ENCODE results near the gene PAX3. TPM values are rescaled to one million over a fixed set of nuclear protein-coding genes. Genes with fewer than 3 reads are reported as not detected.

The PAX3 gene
- total RNA-seq, 1 experiment from 2014 or later = not detected

- H3K27me3 Mint-ChIP-seq (ENCODE audit: low read depth) = no peaks in the 10 kb centered on the region; the same call in 1 of the 2 replicates
- no peak overlapping the region for H3K4me3 Mint-ChIP-seq
- no peaks in the 10 kb centered on the region for H3K4me1 Mint-ChIP-seq
- no peak overlapping the region for H3K27ac Mint-ChIP-seq
- no peak for DNase-seq (ENCODE audit: low spot score)
- ChIA-PET CTCF (no interaction called here), POLR2A (no interaction called here)
- no peak for ATAC-seq
- TF ChIP-seq JAZF1 (CRISPR knock-in tag; IDR thresholded peaks at IDR 0.05) (no peak), ZBTB43 (CRISPR knock-in tag; IDR thresholded peaks at IDR 0.05) (no peak), ZNF423 (CRISPR knock-in tag; IDR thresholded peaks at IDR 0.05) (no peak), ELF4 (CRISPR knock-in tag; IDR thresholded peaks at IDR 0.05; ENCODE audit: low read depth) (no peak)
- TF ChIP-seq, protein P1, sequence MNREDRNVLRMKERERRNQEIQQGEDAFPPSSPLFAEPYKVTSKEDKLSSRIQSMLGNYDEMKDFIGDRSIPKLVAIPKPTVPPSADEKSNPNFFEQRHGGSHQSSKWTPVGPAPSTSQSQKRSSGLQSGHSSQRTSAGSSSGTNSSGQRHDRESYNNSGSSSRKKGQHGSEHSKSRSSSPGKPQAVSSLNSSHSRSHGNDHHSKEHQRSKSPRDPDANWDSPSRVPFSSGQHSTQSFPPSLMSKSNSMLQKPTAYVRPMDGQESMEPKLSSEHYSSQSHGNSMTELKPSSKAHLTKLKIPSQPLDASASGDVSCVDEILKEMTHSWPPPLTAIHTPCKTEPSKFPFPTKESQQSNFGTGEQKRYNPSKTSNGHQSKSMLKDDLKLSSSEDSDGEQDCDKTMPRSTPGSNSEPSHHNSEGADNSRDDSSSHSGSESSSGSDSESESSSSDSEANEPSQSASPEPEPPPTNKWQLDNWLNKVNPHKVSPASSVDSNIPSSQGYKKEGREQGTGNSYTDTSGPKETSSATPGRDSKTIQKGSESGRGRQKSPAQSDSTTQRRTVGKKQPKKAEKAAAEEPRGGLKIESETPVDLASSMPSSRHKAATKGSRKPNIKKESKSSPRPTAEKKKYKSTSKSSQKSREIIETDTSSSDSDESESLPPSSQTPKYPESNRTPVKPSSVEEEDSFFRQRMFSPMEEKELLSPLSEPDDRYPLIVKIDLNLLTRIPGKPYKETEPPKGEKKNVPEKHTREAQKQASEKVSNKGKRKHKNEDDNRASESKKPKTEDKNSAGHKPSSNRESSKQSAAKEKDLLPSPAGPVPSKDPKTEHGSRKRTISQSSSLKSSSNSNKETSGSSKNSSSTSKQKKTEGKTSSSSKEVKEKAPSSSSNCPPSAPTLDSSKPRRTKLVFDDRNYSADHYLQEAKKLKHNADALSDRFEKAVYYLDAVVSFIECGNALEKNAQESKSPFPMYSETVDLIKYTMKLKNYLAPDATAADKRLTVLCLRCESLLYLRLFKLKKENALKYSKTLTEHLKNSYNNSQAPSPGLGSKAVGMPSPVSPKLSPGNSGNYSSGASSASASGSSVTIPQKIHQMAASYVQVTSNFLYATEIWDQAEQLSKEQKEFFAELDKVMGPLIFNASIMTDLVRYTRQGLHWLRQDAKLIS (CRISPR knock-in tag; IDR thresholded peaks at IDR 0.05; ENCODE audit: borderline replicate concordance) = no peak
- TF ChIP-seq, protein P2, sequence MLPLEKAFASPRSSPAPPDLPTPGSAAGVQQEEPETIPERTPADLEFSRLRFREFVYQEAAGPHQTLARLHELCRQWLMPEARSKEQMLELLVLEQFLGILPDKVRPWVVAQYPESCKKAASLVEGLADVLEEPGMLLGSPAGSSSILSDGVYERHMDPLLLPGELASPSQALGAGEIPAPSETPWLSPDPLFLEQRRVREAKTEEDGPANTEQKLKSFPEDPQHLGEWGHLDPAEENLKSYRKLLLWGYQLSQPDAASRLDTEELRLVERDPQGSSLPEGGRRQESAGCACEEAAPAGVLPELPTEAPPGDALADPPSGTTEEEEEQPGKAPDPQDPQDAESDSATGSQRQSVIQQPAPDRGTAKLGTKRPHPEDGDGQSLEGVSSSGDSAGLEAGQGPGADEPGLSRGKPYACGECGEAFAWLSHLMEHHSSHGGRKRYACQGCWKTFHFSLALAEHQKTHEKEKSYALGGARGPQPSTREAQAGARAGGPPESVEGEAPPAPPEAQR (CRISPR knock-in tag; IDR thresholded peaks at IDR 0.05) = no peak
- TF ChIP-seq, protein P3, sequence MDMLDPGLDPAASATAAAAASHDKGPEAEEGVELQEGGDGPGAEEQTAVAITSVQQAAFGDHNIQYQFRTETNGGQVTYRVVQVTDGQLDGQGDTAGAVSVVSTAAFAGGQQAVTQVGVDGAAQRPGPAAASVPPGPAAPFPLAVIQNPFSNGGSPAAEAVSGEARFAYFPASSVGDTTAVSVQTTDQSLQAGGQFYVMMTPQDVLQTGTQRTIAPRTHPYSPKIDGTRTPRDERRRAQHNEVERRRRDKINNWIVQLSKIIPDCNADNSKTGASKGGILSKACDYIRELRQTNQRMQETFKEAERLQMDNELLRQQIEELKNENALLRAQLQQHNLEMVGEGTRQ (CRISPR knock-in tag; IDR thresholded peaks at IDR 0.05) = no peak
- H3K9me3 Mint-ChIP-seq = no peaks in the 10 kb centered on the region
- H3K36me3 Mint-ChIP-seq = no peaks in the 10 kb centered on the region
Measured at GRCh38 chr2:222218786-222219185, 80.0 kb downstream of the PAX3 start.

DNA sequence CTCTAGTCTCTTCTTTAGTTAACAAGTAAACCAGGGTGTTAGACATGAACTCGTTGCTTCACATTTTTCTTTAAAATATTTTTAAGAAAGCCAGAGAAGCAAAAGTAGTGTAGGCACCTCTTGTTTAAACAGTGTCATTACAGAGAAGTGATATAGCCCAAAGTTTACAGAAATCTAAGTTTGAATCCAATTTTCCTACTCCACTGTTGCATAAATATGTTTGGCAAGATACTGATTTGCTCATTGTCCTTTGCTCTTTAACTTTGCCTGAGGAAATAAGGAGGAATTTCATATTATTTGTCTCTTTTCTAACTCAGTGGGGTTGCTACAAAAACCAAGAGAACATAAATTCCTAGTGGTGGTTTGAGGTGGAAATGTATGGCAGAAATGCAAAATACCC, 81.1 kb downstream of the PAX3 start:
- Mint-ChIP-seq H3K4me1 (no peaks in the 10 kb centered on the region), H3K27ac (no peak overlapping the region), H3K4me3 (no peak overlapping the region), H3K27me3 (ENCODE audit: low read depth) (no peaks in the 10 kb centered on the region; the same call in 1 of the 2 replicates), H3K9me3 (no peaks in the 10 kb centered on the region), H3K36me3 (no peaks in the 10 kb centered on the region)
- CTCF ChIA-PET = no interaction called here
- DNase-seq (ENCODE audit: low spot score) (no peak), ATAC-seq (no peak)
- POLR2A ChIA-PET = no interaction called here
- TF ChIP-seq JUN (CRISPR knock-in tag; IDR thresholded peaks at IDR 0.05) (no peak), ZNF121 (CRISPR knock-in tag; IDR thresholded peaks at IDR 0.05) (no peak), ZNF423 (CRISPR knock-in tag; IDR thresholded peaks at IDR 0.05) (no peak), FOXP4 (CRISPR knock-in tag; IDR thresholded peaks at IDR 0.05) (no peak), CREM (CRISPR knock-in tag; IDR thresholded peaks at IDR 0.05) (no peak), GABPB1 (CRISPR knock-in tag; IDR thresholded peaks at IDR 0.05) (no peak), FOXJ3 (CRISPR knock-in tag; IDR thresholded peaks at IDR 0.05; ENCODE audit: borderline replicate concordance) (no peak), PRRX2 (CRISPR knock-in tag; IDR thresholded peaks at IDR 0.05) (no peak), E2F1 (CRISPR knock-in tag; IDR thresholded peaks at IDR 0.05) (no peak), KAT7 (CRISPR knock-in tag; IDR thresholded peaks at IDR 0.05; ENCODE audit: borderline replicate concordance) (no peak), ZBTB21 (CRISPR knock-in tag; IDR thresholded peaks at IDR 0.05; ENCODE audit: borderline replicate concordance) (no peak)
- TF ChIP-seq, protein P2 (CRISPR knock-in tag; IDR thresholded peaks at IDR 0.05) = no peak
- TF ChIP-seq, protein P4, sequence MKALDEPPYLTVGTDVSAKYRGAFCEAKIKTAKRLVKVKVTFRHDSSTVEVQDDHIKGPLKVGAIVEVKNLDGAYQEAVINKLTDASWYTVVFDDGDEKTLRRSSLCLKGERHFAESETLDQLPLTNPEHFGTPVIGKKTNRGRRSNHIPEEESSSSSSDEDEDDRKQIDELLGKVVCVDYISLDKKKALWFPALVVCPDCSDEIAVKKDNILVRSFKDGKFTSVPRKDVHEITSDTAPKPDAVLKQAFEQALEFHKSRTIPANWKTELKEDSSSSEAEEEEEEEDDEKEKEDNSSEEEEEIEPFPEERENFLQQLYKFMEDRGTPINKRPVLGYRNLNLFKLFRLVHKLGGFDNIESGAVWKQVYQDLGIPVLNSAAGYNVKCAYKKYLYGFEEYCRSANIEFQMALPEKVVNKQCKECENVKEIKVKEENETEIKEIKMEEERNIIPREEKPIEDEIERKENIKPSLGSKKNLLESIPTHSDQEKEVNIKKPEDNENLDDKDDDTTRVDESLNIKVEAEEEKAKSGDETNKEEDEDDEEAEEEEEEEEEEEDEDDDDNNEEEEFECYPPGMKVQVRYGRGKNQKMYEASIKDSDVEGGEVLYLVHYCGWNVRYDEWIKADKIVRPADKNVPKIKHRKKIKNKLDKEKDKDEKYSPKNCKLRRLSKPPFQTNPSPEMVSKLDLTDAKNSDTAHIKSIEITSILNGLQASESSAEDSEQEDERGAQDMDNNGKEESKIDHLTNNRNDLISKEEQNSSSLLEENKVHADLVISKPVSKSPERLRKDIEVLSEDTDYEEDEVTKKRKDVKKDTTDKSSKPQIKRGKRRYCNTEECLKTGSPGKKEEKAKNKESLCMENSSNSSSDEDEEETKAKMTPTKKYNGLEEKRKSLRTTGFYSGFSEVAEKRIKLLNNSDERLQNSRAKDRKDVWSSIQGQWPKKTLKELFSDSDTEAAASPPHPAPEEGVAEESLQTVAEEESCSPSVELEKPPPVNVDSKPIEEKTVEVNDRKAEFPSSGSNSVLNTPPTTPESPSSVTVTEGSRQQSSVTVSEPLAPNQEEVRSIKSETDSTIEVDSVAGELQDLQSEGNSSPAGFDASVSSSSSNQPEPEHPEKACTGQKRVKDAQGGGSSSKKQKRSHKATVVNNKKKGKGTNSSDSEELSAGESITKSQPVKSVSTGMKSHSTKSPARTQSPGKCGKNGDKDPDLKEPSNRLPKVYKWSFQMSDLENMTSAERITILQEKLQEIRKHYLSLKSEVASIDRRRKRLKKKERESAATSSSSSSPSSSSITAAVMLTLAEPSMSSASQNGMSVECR (CRISPR knock-in tag; IDR thresholded peaks at IDR 0.05; ENCODE audit: borderline replicate concordance) = no peak

Measured in WTC11 (cell line).